H1 (cell line): ENCODE results near the gene RDH5. TPM values are rescaled to one million over a fixed set of nuclear protein-coding genes. Genes with fewer than 3 reads are reported as not detected.
A peak's percentile ranks its signal among the peaks of the same experiment; 100 is the strongest.

Experiments
- CTCF ChIA-PET: fragments of 300-600 bp; sonication (Branson Sonifier 250); formaldehyde crosslinking; loops from one replicate; lab custom pipeline; 2021; ENCODE audit not compliant: partially characterized antibody; lab: Charles Lee
- POLR2A ChIA-PET: fragments of 300-600 bp; sonication (Branson Sonifier 250); formaldehyde crosslinking; loops from one replicate; lab custom pipeline; 2021; ENCODE audit warnings: inconsistent platforms; ENCODE audit not compliant: partially characterized antibody; lab: Charles Lee
- DNase-seq, 2 experiments: peaks; one replicate each; pipeline versions ENCODE4 v3.0.0 to v3.0.0-alpha.2; 2010 to 2022; ENCODE audit warnings: low spot score in 2 of 2, low read depth in 1 of 2, mixed read lengths in 1 of 2
- FAIRE-seq: peaks from 2 replicates; lab custom pipeline; 2011; peaks lifted over from hg19 to GRCh38; lab: Jason Lieb, UNC
- H2AFZ ChIP-seq: 2 replicates; pipeline ENCODE4 v1.8.1; 2012; ENCODE audit warnings: low read length, inconsistent platforms
- H2AK5ac ChIP-seq: 2 replicates; pipeline ENCODE4 v1.6.1; 2013; ENCODE audit warnings: low read depth, low read length
- H2BK120ac ChIP-seq: replicated peaks from 2 replicates; pipeline ENCODE3; 2013; ENCODE audit warnings: low read depth, low read length, inconsistent platforms
- H2BK12ac ChIP-seq: 2 replicates; pipeline ENCODE4 v1.6.1; 2013; ENCODE audit warnings: low read depth, low read length
- H2BK15ac ChIP-seq: 2 replicates; pipeline ENCODE4 v1.6.1; 2013; ENCODE audit warnings: low read length
- H2BK20ac ChIP-seq: 2 replicates; pipeline ENCODE4 v1.6.1; 2013; ENCODE audit warnings: low read length
- H2BK5ac ChIP-seq: 2 replicates; pipeline ENCODE4 v1.6.1; 2013; ENCODE audit warnings: low read depth, low read length
- H3K14ac ChIP-seq: 2 replicates; pipeline ENCODE4 v1.6.1; 2013; ENCODE audit warnings: inconsistent platforms; ENCODE audit not compliant: insufficient read length
- H3K18ac ChIP-seq: 2 replicates; pipeline ENCODE4 v1.6.1; 2013; ENCODE audit warnings: low read length; ENCODE audit errors: extremely low read depth
- H3K23ac ChIP-seq: 2 replicates; pipeline ENCODE4 v1.6.1; 2013; ENCODE audit warnings: inconsistent platforms; ENCODE audit not compliant: insufficient read length
- H3K23me2 ChIP-seq: 2 replicates; pipeline ENCODE4 v1.6.1; 2013; ENCODE audit warnings: low read depth, low read length
- H3K27ac ChIP-seq: 2 replicates; pipeline ENCODE4 v1.6.1; 2011; ENCODE audit warnings: low read depth, low read length, inconsistent platforms
- H3K27me3 ChIP-seq, 4 experiments: replicated peaks in 1 of 4; 1 replicate in 1 of 4; 2 replicates in 3 of 4; pipeline versions ENCODE4 v1.6.1 to v1.8.1; 2011 to 2013; ENCODE audit warnings: low read length in 3 of 4, mild to moderate bottlenecking in 3 of 4, inconsistent platforms in 2 of 4, mixed read lengths in 2 of 4, moderate library complexity in 1 of 4; ENCODE audit not compliant: control insufficient read depth in 3 of 4, insufficient read depth in 3 of 4; ENCODE audit errors: extremely low read depth in 1 of 4
- H3K36me3 ChIP-seq, 4 experiments: 2 replicates each; pipeline versions ENCODE4 v1.6.1 to v1.8.1; 2011 to 2013; ENCODE audit warnings: mild to moderate bottlenecking in 4 of 4, low read length in 3 of 4, moderate library complexity in 2 of 4, control low read depth in 1 of 4, inconsistent platforms in 1 of 4; ENCODE audit not compliant: insufficient read depth in 4 of 4, control insufficient read depth in 2 of 4
- H3K4ac ChIP-seq: replicated peaks from 2 replicates; pipeline ENCODE3; 2013; ENCODE audit warnings: low read length, low read depth, mixed read lengths, inconsistent platforms; ENCODE audit not compliant: insufficient read length
- H3K4me1 ChIP-seq, 4 experiments: replicated peaks in 1 of 4; 1 replicate in 1 of 4; 2 replicates in 3 of 4; pipeline versions ENCODE4 v1.6.1 to v1.8.1; 2011 to 2013; ENCODE audit warnings: low read length in 3 of 4, inconsistent platforms in 2 of 4, mixed read lengths in 1 of 4; ENCODE audit not compliant: insufficient read depth in 4 of 4, control insufficient read depth in 3 of 4
- H3K4me2 ChIP-seq, 2 experiments: 2 replicates each; pipeline versions ENCODE4 v1.6.1 to v1.8.1; 2011 to 2013; ENCODE audit warnings: low read depth in 2 of 2, low read length in 2 of 2, control low read depth in 1 of 2, inconsistent platforms in 1 of 2, mild to moderate bottlenecking in 1 of 2; ENCODE audit not compliant: insufficient read depth in 1 of 2
- H3K4me3 ChIP-seq, 4 experiments: fragments of 200-600, 300-600 bp in 1 of 4; sonication (generic), shearing (Covaris generic), sonication (Bioruptor Twin) in 1 of 4; 2 replicates each; pipeline versions ENCODE4 v1.5.1 to v1.8.1; 2011 to 2016; ENCODE audit warnings: low read length in 4 of 4, low read depth in 3 of 4, control low read depth in 2 of 4, inconsistent platforms in 2 of 4, mild to moderate bottlenecking in 2 of 4, mixed read lengths in 1 of 4, moderate library complexity in 1 of 4; ENCODE audit not compliant: insufficient read depth in 2 of 4; ENCODE audit errors: extremely low read depth in 1 of 4
- H3K56ac ChIP-seq: replicated peaks from 2 replicates; pipeline ENCODE3; 2013; ENCODE audit warnings: low read depth, mild to moderate bottlenecking, mixed read lengths, low read length, inconsistent platforms; ENCODE audit not compliant: insufficient read length
- H3K79me1 ChIP-seq: 2 replicates; pipeline ENCODE4 v1.6.1; 2013; ENCODE audit warnings: low read depth, low read length, control low read depth
- H3K79me2 ChIP-seq, 2 experiments: 2 replicates each; pipeline versions ENCODE4 v1.6.1 to v1.8.1; 2012 to 2013; ENCODE audit warnings: low read length in 2 of 2, mild to moderate bottlenecking in 2 of 2, inconsistent platforms in 1 of 2; ENCODE audit not compliant: insufficient read depth in 2 of 2, control insufficient read depth in 1 of 2
- H3K9ac ChIP-seq, 4 experiments: replicated peaks in 1 of 4; 1 replicate in 1 of 4; 2 replicates in 3 of 4; pipeline versions ENCODE4 v1.6.1 to v1.8.1; 2011 to 2013; ENCODE audit warnings: low read depth in 3 of 4, low read length in 3 of 4, control low read depth in 2 of 4, mild to moderate bottlenecking in 2 of 4, moderate library complexity in 2 of 4, inconsistent platforms in 1 of 4; ENCODE audit errors: extremely low read depth in 1 of 4
- H3K9me3 ChIP-seq, 2 experiments: 2 replicates each; pipeline versions ENCODE4 v1.6.1 to v1.8.1; 2012 to 2013; ENCODE audit warnings: mild to moderate bottlenecking in 2 of 2, moderate library complexity in 2 of 2, control low read depth in 1 of 2, inconsistent platforms in 1 of 2, low read depth in 1 of 2, low read length in 1 of 2, mixed read lengths in 1 of 2; ENCODE audit not compliant: insufficient read depth in 2 of 2
- H4K20me1 ChIP-seq, 2 experiments: replicated peaks in 1 of 2; 2 replicates each; pipeline versions ENCODE3 to v1.8.1; 2011 to 2013; ENCODE audit warnings: inconsistent platforms in 2 of 2, low read length in 2 of 2, mild to moderate bottlenecking in 1 of 2; ENCODE audit not compliant: insufficient read depth in 2 of 2, control insufficient read depth in 1 of 2
- H4K5ac ChIP-seq: 2 replicates; pipeline ENCODE4 v1.6.1; 2013; ENCODE audit warnings: low read length, low read depth, mixed read lengths, inconsistent platforms; ENCODE audit not compliant: insufficient read length
- H4K8ac ChIP-seq: 2 replicates; pipeline ENCODE4 v1.8.0; 2013; ENCODE audit warnings: mild to moderate bottlenecking, moderate library complexity, low read length, inconsistent platforms; ENCODE audit not compliant: insufficient read depth; ENCODE audit errors: extremely low read depth
- H4K91ac ChIP-seq: replicated peaks from 2 replicates; pipeline ENCODE3; 2013; ENCODE audit warnings: low read length, mixed read lengths, inconsistent platforms; ENCODE audit not compliant: insufficient read length
- ATF2 ChIP-seq: IDR thresholded peaks from 2 replicates; pipeline ENCODE4 v1.6.1; 2012; ENCODE audit warnings: low read length, inconsistent platforms
- CEBPB ChIP-seq: IDR thresholded peaks from 2 replicates; pipeline ENCODE4 v1.6.1; 2012; ENCODE audit warnings: low read depth, low read length
- CHD1 ChIP-seq: IDR thresholded peaks from 2 replicates; pipeline ENCODE4 v1.6.1; 2012; ENCODE audit warnings: low read depth, low read length, improper control_type of control experiment
- CTCF ChIP-seq, 3 experiments: IDR thresholded peaks; 1 replicate in 2 of 3; 2 replicates in 1 of 3; pipeline versions ENCODE4 v1.5.1 to v1.6.1; 2011; ENCODE audit warnings: low read length in 3 of 3, mild to moderate bottlenecking in 3 of 3, inconsistent platforms in 2 of 3, low read depth in 1 of 3, moderate library complexity in 1 of 3; ENCODE audit not compliant: insufficient read depth in 1 of 3; ENCODE audit errors: control extremely low read depth in 1 of 3
- JUND ChIP-seq: IDR thresholded peaks from 2 replicates; pipeline ENCODE4 v1.6.1; 2011; ENCODE audit warnings: mild to moderate bottlenecking, improper control_type of control experiment, low read length
- RBBP5 ChIP-seq: IDR thresholded peaks from 2 replicates; pipeline ENCODE4 v1.7.1; 2012; ENCODE audit warnings: low read depth, mild to moderate bottlenecking, inconsistent platforms, low read length, moderate library complexity, borderline replicate concordance
- RFX5 ChIP-seq: IDR thresholded peaks from 2 replicates; pipeline ENCODE4 v1.6.1; 2011; ENCODE audit warnings: low read depth, low read length, improper control_type of control experiment, borderline replicate concordance
- SP2 ChIP-seq: IDR thresholded peaks from 2 replicates; pipeline ENCODE4 v1.6.1; 2012; ENCODE audit warnings: mild to moderate bottlenecking, low read length, inconsistent platforms
- SP4 ChIP-seq: IDR thresholded peaks from 2 replicates; pipeline ENCODE4 v1.6.1; 2012; ENCODE audit warnings: low read length, inconsistent platforms
- SUZ12 ChIP-seq: fragments of 200-600 bp; sonication (generic); IDR thresholded peaks from 2 replicates; pipeline ENCODE4 v1.6.1; 2012; ENCODE audit warnings: mild to moderate bottlenecking, inconsistent platforms, low read length, moderate library complexity, mixed read lengths
- WGBS, 2 experiments: shearing (Covaris generic) in 1 of 2; methylation state at CpG; one replicate each; pipeline versions ENCODE4 v1.1.6 to v1.1.7; 2013 to 2015; ENCODE audit warnings: low lambda C conversion rate in 2 of 2, mixed read lengths in 2 of 2, inconsistent platforms in 1 of 2, low coverage in 1 of 2, missing lambda C conversion rate in 1 of 2; ENCODE audit not compliant: insufficient replicate concordance in 2 of 2, insufficient coverage in 1 of 2, insufficient read length in 1 of 2; ENCODE audit errors: extremely low coverage in 1 of 2, missing lambda C conversion rate in 1 of 2; 5-methylcytosine and 5-hydroxymethylcytosine counted together
- polyA plus RNA-seq, 7 experiments: library from polyadenylated mRNA; depleted of rRNA in 3 of 7; stranded (reverse) in 5 of 7; unstranded in 2 of 7; fragments of >200 nt in 5 of 7; fragments of 200-250 nt in 2 of 7; gene quantifications; 1 replicate in 5 of 7; 2 replicates in 1 of 7; 4 replicates in 1 of 7; pipeline versions ENCODE4 v1.2.1 to v1.2.3, GENCODE V29; 2011 to 2013; ENCODE audit warnings: missing spikeins in 2 of 7, mixed read lengths in 2 of 7
- total RNA-seq: library from RNA; stranded (reverse); fragmentation: NEBNext Ultra II Directional; extraction: Animal tissue kit (Norgen Biotek cat#: 25700); gene quantifications from 2 replicates; pipeline ENCODE4 v1.2.1, GENCODE V29; 2021

The RDH5 gene
- total and polyA plus RNA-seq, 2 of the 8 experiments (the other 6 are each of a cell fraction or from before 2014, with no cell fraction given) = 4.2 to 6.0 TPM

- H4K20me1 ChIP-seq = peaks cover 4 to 5% of the 10 kb centered on the region in 2 experiments
- H3K4me2 ChIP-seq = no peak overlapping the region; a peak in 1 of 4 replicates
- H2BK15ac ChIP-seq = no peak overlapping the region
- H3K36me3 ChIP-seq = peaks cover 3 to 9% (median 5%) of the 10 kb centered on the region in 4 experiments; a peak in 4 of 8 replicates
- no peak overlapping the region for H4K8ac ChIP-seq
- H3K23me2 ChIP-seq = peaks cover 12% of the 10 kb centered on the region
- 82% methylated on average over 7 of the region's 7 CpGs; no CpG with 5 or more reads in 1 of the 2 experiments for WGBS, 2 experiments
- peaks cover 0 to 9% of the 10 kb centered on the region in 2 experiments; a peak in 1 of 4 replicates for H3K79me2 ChIP-seq
- H4K5ac ChIP-seq = no peak overlapping the region
- no peak overlapping the region for H3K18ac ChIP-seq
- no peak overlapping the region for H3K56ac ChIP-seq
- H3K79me1 ChIP-seq = peaks cover 5% of the 10 kb centered on the region
- H2AFZ ChIP-seq = no peak overlapping the region
- no peak overlapping the region for H3K9ac ChIP-seq
- H2BK12ac ChIP-seq = no peak overlapping the region
- peaks cover 10 to 27% (median 19%) of the 10 kb centered on the region in 4 experiments for H3K4me1 ChIP-seq
- no peak overlapping the region for H2BK5ac ChIP-seq
- no peak overlapping the region for H2BK120ac ChIP-seq
- H2BK20ac ChIP-seq = no peak overlapping the region
- H3K27ac ChIP-seq = no peak overlapping the region
- no peak overlapping the region for H3K4ac ChIP-seq
- H4K91ac ChIP-seq = no peak overlapping the region
- H3K27me3 ChIP-seq = no peaks in the 10 kb centered on the region
- no peak overlapping the region for H3K4me3 ChIP-seq
- ChIA-PET POLR2A (interaction anchor here (0.8 to 8.3 kb wide), 6 partner anchors 11 to 38 kb away, joined by 3 to 103 read pairs (median 5); partner anchors contain the start of genes CD63 and ITGA7), CTCF (interaction anchor here (1.0 to 11.1 kb wide), 15 partner anchors 8 to 102 kb away, joined by 3 to 229 read pairs (median 6); partner anchors contain the start of genes CD63 and ITGA7)
- H2AK5ac ChIP-seq = 0 out of 2 replicates have a peak overlapping the region, but pooled peaks have one; percentile 19
- FAIRE-seq (no peak), DNase-seq (no peak)
- H3K14ac ChIP-seq = no peak overlapping the region
- H3K9me3 ChIP-seq = no peaks in the 10 kb centered on the region
- H3K23ac ChIP-seq = no peak overlapping the region
- TF ChIP-seq CHD1 (no peak), ATF2 (no peak), JUND (no peak), SP4 (no peak), RBBP5 (no peak), CTCF (IDR thresholded peaks at IDR 0.05; ENCODE audit: control extremely low read depth in 1 of 3, insufficient read depth in 1 of 3, low read depth in 1 of 3, low read length in 3 of 3) (no peak), SUZ12 (no peak), RFX5 (no peak), SP2 (no peak), CEBPB (no peak)
Measured at GRCh38 chr12:55719371-55719770, 822 bp upstream of the RDH5 start.
